GM10266 (cell line): ENCODE results near the gene PHKG1.
"Not testable (repeated sequence)": the region's sequence is repeated elsewhere in the genome, so short reads cannot be mapped to it uniquely, and the experiment has no call there.

ENCODE experiments used
- DNase-seq: peaks from one replicate; pipeline ENCODE4 v3.0.0; 2012; ENCODE audit errors: extremely low spot score
- TF ChIP-seq, protein P1 (sequence below): IDR thresholded peaks from 2 replicates; pipeline ENCODE4 v1.5.1; 2012; ENCODE audit warnings: mild to moderate bottlenecking, low read depth; ENCODE audit not compliant: control insufficient read depth, insufficient read depth; ENCODE audit errors: missing control alignments

The PHKG1 gene

DNA sequence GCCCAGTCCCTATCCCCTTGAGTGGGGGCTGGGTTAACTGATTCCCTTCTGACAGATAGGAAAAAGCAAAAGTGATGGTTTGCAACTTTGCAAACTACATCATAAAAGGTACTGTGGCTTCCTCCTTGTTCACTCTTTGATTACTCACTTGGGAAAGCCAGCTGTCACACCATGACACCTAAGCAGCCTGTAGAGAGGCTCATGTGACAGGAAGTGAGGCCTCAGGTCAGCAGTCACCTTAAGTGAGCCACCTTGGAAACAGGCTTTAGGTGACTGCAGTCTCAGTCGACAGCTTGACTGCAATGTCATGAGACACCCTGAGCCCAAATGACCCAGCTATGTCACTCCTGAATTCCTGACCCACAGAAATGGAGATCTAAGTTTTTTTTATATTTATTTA is 17.9 kb upstream of the PHKG1 start:
- DNase-seq, result no peak
- TF ChIP-seq, protein P1, sequence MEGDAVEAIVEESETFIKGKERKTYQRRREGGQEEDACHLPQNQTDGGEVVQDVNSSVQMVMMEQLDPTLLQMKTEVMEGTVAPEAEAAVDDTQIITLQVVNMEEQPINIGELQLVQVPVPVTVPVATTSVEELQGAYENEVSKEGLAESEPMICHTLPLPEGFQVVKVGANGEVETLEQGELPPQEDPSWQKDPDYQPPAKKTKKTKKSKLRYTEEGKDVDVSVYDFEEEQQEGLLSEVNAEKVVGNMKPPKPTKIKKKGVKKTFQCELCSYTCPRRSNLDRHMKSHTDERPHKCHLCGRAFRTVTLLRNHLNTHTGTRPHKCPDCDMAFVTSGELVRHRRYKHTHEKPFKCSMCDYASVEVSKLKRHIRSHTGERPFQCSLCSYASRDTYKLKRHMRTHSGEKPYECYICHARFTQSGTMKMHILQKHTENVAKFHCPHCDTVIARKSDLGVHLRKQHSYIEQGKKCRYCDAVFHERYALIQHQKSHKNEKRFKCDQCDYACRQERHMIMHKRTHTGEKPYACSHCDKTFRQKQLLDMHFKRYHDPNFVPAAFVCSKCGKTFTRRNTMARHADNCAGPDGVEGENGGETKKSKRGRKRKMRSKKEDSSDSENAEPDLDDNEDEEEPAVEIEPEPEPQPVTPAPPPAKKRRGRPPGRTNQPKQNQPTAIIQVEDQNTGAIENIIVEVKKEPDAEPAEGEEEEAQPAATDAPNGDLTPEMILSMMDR, result no peak

DNA sequence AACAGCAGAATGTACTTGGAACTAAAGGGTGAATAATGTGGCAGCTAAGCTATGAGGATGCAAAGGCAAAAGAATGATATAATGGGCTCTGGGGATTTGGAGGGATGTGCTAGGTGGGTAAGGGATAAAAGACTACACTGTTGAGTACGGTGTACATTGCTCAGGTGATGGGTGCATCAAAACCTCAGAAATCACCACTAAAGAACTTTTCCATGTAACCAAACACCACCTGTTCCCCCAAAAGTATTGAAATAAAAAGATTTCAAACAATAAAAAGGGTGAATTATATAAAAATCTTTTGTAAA is 15.2 kb upstream of the PHKG1 start:
- TF ChIP-seq, protein P1, result no peak

DNA sequence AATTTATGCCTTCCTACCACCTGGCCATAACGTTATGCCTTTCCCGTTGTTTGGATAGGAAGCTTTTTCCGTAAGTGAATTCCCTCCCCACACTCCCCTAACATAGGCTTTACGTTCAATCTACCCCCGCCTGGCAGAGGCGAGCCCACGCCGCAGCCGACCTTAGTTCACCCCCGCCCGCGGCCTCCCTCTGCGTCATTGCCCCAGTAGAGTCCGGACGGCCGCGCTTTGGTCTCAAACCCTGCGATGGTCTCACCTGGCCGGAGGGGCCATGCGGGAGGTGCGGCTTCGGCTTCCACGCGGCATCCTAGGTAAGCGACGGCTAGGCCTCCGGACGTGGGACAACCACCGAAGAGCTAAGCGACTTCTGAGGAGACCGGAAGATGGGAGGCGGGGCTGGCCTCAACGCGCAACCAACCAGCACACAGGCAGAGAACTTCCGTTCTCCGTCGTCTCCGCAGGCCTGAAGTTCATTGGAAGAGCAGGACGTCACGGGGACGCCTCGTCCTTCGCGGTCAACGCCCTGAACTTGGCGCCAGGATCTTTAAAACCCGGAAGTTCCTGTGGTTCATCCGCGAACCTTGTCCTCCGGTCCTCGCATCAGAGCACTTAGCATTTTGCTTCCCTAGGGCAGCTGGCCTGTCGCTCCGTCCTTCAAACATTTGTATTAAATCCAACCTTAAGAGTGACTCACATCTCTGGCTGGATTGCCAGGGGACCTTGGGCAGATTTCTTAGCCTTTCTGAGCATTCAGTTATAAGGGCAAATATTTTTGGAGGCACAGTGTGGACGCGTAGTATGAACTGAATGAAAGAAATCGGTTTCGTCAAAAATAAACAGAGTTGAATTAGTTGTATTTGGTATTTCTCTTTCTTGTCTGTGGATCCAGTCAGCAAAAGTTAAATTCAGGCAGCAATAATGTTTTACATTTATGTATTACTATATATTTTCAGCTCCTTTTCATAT is 13.6 kb upstream of the PHKG1 start, which contains the start of gene CHCHD2:
CHCHD2 (minus strand) TSS at position 369 of the 966 bp plus-strand sequence; CDS start at position 306, 63 bp downstream.
- peak; percentile 96 for DNase-seq
- TF ChIP-seq, protein P1, result no peak

More for the DNA sequence above, 15.2 kb upstream of the PHKG1 start:
- no peak for DNase-seq

DNA sequence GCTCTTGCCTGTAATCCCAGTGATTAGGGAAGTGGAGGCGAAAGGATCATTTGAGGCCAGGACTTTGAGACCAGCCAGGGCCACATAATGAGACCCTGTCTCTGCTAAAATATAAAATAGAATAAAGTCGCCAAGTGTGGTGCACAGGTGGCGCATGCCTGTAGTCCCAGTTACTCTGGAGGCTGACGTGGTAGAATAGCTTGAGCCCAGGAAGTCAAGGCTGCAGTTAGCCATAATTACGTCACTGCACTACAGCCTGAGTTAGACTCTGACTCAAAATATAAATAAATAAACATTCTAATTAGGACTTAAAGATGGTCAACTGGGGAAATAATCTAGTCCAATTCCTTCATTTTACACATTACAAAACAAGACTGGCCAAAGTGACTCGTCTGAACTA is 12.8 kb upstream of the PHKG1 start:
- no peak for DNase-seq

DNA sequence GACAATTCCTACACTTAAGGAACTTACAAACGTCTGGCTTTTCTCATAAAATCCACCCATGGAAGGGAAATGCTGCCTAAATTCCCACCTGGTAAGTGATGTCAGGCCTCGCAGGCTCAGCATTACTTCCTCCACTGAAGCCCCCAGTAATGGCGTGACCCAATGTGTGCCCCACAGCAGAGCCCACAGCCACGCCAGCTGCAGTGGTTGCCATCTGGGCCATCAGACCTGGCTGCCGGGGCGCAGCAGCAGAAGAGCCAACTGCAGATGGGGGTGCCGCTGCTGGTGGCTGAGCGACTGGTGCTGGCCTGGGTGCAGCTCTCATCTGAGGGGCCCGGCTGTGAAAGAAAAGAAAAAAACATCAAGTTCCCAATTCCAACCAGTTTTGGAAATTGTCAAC is 11.4 kb upstream of the PHKG1 start:
- DNase-seq, result not testable (repeated sequence)

More for the DNA sequence above, 12.8 kb upstream of the PHKG1 start:
- TF ChIP-seq, protein P1, result no peak

DNA sequence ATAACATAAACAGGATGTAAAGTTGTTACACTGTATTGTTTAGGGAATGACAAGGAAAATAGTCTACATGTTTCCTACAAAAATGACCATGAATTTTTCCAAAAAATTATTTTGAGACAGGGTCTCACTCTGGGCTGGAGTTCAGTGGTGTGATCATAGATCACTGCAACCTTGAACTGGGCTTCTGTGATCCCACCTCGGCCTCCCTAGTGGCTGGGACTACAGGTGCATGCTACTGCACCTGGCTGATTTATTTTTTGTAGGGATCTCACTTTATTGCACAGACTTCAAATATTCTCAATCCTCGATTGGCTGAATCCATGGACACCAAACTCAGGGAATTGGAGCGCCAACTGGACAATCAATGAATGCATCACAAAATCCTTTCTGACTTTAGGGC is 6.9 kb upstream of the PHKG1 start:
- TF ChIP-seq, protein P1, result no peak
- DNase-seq, result no peak

DNA sequence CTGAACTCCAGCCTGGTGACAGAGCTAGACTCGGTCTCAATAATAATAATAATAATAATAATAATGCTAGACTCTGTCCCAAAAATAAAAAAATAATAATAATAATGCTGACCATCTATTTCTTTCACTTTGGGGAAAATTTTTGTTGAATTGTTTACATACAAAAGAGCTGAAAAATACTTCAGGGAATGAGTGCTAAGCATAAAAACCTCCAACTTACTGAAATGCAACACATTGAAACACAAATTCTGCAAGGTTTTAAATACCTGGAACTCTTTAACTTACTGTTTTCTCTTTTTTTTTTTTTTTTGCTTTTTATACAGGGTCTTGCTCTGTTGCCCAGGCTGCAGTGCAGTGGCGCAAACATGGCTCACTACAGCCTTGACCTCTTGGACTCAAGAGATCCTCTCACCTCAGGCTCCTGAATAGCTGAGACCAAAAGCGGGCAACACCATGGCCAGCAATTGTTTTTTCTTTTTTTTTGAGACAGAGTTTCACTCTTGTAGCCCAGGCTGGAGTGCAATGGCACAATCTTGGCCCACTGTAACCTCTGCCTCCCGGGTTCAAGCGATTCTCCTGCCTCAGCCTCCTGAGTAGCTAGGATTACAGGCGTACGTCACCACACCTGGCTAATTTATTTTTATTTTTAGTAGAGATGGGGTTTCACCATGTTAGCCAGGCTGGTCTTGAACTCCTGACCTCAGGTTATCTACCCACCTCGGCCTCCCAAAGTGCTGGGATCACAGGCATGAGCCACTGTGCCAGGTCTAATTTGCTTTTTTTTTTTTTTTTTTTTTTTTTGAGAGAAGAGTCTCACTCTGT is 5.6 kb upstream of the PHKG1 start:
- not testable (repeated sequence) for DNase-seq

DNA sequence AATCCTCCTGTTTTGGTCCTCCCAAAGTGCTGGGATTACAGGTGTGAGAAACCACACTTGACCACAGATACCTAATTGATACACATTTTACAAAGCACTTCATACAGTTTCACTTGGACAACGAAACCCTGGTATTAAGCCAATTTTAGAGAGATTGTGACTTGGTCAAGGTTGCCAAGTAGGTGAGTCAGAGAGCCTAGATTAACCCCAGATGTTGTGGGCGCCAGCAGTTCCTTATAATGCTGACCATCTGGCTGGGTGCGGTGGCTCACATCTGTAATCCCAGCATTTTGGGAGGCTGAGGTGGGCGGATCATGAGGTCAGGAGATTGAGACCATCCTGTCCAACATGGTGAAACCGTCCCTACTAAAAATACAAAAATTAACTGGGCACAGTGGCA is 4.9 kb upstream of the PHKG1 start:
- DNase-seq, result no peak
- TF ChIP-seq, protein P1, result no peak

DNA sequence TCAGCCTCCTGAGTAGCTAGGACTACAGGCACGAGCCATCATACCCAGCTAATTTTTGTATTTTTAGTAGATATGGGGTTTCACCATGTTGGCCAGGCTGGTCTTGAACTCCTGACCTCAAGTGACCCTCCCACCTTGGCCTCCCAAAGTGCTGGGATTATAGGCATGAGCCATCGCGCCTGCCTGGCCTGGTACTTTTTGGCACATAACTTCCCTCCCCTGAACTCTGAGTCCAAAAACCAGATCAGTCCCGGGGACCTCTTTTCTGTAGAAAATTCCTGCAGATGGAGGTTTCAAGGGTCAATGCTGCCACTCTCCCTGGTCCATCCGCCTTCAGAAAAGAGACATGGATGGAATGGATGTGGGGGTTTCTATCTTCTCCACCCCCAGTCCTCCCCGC is 364 bp downstream of the PHKG1 start:
- DNase-seq, result not testable (repeated sequence)
